GM21390 (cell line): Measurements from ENCODE around the gene SLMAP.

Source experiments
- ATAC-seq: cut with Tn5 transposase; IDR thresholded peaks from one replicate; pipeline ENCODE4 v1.9.1; 2021; ENCODE audit not compliant: unreplicated experiment

SLMAP gene

GRCh38 chr3:57935539-57935938 is 179.4 kb downstream of the SLMAP start:
- ATAC-seq = no peak

DNA sequence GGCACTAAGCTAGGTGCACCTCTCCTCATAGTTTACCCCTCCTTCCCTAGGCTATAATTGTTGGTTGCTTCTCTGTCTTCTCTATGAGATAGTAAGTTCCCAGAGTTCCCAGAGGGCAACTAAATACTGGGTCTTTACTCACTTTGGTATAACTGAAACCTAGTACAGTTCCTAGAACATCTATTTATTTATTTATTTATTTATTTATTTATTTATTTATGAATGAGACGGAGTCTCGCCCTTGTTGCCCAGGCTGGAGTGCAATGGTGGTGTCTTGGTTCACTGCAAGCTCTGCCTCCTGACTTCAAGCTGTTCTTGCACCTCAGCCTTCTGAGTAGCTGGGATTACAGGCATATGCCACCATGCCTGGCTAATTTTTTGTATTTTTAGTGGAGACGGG is 181.0 kb downstream of the SLMAP start:
- ATAC-seq = no peak

DNA sequence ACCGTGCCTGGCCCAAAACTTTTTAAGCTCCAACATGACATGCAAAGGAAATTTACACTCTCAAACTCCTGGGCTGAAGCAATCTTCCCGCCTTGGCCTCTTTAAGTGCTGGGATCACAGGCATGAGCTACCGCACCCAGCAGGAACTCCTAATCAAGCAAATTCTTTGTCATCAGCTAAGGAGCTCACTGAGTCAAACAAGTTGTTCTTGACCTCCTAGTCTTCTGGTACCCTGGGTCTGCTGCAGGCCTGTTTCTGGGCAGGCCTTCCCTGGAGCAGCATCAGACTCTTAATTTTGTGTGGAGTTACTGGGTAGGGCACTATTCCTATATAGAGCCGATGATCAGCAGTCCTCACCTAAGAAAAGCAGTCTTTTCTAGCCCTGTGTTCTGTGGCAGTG is 183.7 kb downstream of the SLMAP start:
- no peak for ATAC-seq

GRCh38 chr3:57942388-57942787 is 186.3 kb downstream of the SLMAP start:
- ATAC-seq = no peak

GRCh38 chr3:57942872-57943283 is 186.8 kb downstream of the SLMAP start:
- ATAC-seq = no peak

DNA sequence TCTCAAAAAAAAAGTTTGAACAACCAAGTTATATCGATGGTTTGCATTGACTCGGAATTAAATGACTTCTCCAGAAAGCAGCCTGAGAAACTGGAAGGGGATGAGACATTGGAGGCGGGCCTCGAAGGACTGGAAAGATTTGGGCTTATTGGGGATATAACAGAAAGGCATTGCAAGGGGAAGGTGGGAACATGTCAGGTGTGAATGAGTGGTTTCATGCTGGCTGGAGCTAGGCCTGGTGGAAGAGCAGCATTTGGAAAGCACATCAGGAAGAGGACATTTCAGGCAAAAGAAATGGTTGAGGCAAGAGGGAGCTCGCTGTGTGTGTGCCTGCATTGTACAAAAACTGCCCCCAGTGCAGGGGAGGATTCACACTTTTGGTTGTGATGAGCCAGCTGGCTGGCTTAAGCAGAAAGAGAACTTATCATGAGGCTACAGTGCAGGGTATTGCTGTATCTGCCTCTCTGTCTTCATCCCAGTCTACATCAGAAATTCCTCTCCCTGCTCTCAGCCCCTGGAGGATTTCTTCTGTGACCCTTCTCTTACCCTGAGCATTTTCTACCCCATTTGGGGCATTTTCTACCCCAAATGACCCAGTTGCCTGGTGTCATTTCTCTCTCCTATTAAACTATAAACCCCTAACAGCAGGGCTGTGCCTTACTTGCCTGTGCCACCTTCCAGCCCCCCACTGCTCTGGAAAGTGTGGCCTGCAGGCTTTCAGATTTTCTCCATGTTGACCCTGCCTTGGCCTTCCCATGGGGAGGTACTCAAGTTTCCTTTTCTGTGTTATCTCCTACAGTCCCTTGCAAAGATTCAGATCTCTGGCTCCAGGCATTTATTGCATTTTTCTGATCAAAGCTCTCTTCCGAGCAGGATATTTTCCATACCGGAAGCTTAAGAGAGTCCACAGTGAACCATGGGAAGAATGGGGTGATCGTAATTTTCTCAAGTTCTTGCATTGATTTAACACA is 187.7 kb downstream of the SLMAP start:
- ATAC-seq = no peak

DNA sequence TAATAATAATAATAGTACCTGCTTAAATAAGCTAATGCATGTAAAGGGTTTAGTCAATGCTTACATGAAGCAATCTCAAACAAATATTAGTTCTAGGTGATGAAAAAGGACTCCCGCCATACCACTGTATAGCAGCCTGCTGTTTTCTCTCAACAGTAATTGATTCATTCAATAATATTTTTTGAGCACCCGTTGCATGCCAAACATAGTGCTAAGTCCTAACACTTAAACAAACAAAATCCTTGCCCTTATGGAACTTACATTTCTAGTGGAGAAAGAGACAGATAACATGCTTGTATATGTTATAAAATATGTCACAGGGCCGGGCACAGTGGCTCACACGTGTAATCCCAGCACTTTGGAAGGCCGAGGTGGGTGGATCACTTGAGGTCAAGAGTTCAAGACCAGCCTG is 190.9 kb downstream of the SLMAP start:
- ATAC-seq = no peak

- no peak for ATAC-seq
Observed at GRCh38 chr3:57948080-57948671, 192.1 kb downstream of the SLMAP start.

DNA sequence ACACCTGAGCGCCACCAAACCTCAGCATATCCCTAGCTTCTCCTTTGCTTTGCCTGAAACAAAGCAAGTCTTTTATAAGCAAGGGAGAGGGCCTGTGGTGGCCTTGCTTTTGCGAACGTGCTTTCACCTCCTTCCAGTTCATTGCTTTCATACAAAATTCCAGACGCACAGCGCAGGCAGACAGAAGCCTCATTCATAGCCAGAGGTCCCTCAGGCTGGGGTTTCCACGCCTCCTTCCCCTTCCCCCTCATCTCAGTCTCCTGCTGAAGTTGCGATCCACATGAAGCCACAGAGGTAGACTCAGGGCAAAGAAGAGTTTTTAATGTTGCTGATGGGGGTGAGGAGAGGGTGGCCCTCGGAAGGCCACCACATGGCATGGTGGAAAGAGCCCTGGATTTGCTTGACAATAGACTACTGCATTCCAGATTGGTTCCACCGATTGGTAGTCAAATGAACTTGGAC is 192.7 kb downstream of the SLMAP start:
- no peak for ATAC-seq

DNA sequence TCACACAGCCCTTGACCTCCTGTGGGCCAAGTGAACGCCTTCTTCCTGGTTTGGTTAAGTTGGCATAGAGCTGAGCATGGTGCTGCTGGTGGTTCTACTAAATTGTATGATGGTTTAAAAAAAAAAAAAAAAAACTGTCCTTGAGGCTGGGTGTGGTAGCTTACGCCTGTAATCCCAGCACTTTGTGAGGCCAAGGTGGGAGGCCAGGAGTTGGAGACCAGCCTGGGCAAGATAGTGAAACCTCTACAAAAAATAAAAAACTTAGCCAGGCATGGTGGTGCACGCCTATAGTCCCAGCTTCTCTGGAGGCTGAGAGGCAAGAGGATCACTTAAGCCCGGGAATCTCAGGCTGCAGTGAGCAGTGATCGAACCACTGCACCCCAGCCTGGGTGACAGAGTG is 193.2 kb downstream of the SLMAP start:
- no peak for ATAC-seq

- no peak for ATAC-seq
Observed at GRCh38 chr3:57949785-57950615, 193.9 kb downstream of the SLMAP start.

- no peak for ATAC-seq
Observed at GRCh38 chr3:57951066-57951882, 195.2 kb downstream of the SLMAP start.

- ATAC-seq = no peak
Observed at GRCh38 chr3:57952208-57952631, 196.1 kb downstream of the SLMAP start.

- no peak for ATAC-seq
Observed at GRCh38 chr3:57952651-57953050, 196.5 kb downstream of the SLMAP start.

DNA sequence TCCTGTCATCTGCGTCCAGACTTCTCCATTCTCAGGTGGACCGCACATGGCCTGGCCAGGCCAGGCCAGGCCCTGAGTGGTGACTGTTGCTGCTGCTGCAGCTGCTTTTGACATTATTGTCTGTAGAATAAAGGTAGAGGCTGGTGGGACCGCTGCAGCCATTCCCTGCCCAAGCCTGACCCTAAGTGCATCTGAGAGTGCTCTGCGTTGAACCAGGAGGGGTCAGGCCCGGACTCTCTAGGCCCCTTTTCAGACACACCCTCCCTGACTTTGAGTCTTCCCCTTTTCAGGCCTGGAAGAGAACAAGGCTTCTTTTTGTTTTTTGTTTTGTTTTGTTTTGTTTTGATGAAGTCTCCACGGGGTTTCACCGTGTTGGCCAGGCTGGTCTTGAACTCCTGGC is 197.5 kb downstream of the SLMAP start:
- ATAC-seq = no peak

DNA sequence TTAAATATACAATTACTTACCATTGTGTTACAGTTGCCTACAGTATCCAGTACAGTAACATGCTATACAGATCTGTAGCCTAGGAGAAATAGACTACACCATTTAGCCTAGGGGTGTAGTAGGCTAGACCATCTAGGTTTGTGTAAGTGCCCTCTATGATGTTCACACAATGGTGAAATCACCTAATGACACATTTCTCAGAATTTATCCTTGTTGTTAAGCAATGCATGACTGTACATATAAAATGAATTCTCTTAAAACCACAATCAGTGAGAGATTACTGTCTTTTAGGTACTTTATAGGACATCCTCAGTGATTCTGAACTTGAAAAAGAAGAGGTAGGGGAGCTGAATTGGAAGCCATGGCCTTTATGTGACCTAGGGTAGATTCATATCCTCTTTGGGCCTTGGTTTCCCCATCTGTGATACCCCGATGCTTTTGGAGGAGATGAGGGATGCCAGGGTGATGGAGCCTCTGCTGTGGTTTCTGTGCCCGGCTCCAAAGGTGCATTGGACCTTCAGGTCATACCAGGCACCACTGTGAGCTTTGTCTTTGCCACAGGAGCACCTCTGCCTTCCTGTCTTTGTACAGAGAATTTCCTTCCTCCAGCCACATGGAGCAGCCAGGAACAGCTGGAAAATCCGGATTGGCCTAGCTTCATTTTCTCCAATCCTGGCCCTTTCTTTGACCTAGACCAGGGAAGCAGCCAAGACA is 200.2 kb downstream of the SLMAP start:
- no peak for ATAC-seq

DNA sequence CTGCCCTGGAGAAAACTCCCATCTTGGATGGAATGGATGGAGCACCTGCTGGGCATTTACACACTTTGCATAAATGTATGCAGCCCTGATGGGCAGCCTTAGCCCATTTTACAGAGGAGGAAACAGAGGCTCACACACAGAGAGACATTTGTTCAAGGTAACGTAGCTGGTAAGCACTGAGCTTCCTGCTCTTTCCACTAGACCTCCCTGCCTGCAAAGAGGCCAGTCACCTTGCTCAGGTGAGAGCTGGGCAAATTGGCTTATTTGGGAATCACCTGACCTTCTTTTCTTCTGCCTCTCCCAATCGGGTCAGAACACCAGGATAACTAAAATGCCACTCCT is 200.7 kb downstream of the SLMAP start:
- no peak for ATAC-seq

GRCh38 chr3:57957824-57958223 is 201.7 kb downstream of the SLMAP start:
- ATAC-seq = no peak

- no peak for ATAC-seq
Observed at GRCh38 chr3:57958642-57959422, 202.7 kb downstream of the SLMAP start.
